Brain microvascular endothelial cell (primary cell): ENCODE results near the gene RBM38.
"Not testable (repeated sequence)": the region's sequence is repeated elsewhere in the genome, so short reads cannot be mapped to it uniquely, and the experiment has no call there.

Experiments
- DNase-seq: peaks from one replicate; pipeline ENCODE4 v3.0.0-alpha.2; 2020
- H3K27ac ChIP-seq: fragments of 250-450 bp; sonication (Bioruptor Pico); 2 replicates; pipeline ENCODE4 v1.5.1; 2020; ENCODE audit warnings: mild to moderate bottlenecking, moderate library complexity
- H3K27me3 ChIP-seq: fragments of 250-450 bp; sonication (Bioruptor Pico); replicated peaks from 2 replicates; pipeline ENCODE4 v1.5.1; 2020; ENCODE audit warnings: mild to moderate bottlenecking
- H3K36me3 ChIP-seq: fragments of 250-450 bp; sonication (Bioruptor Pico); replicated peaks from 2 replicates; pipeline ENCODE4 v1.5.1; 2020; ENCODE audit warnings: mild to moderate bottlenecking
- H3K4me3 ChIP-seq: 2 replicates; pipeline ENCODE4 v1.5.1; 2011; ENCODE audit warnings: low read depth, mild to moderate bottlenecking, control low read depth, low read length, moderate library complexity
- CTCF ChIP-seq: IDR thresholded peaks from 2 replicates; pipeline ENCODE4 v1.5.1; 2011; ENCODE audit warnings: low read depth, mild to moderate bottlenecking, moderate library complexity, low read length, control low read depth, inconsistent platforms; ENCODE audit errors: missing control alignments
- in situ Hi-C: cut with HindIII; loops from 2 replicates; pipeline ENCODE4 v1.10.0; 2017; ENCODE audit warnings: low sequenced_read_pairs, low pct_ligation_motif_present

The RBM38 gene

GRCh38 chr20:57415771-57416170 lies 24.6 kb downstream of the RBM38 start:
- Histone ChIP-seq H3K27ac (no peak overlapping the region), H3K36me3 (no peaks in the 10 kb centered on the region), H3K27me3 (peaks cover 4% of the 10 kb centered on the region), H3K4me3 (no peak overlapping the region)
- DNase-seq, result no peak
- in situ Hi-C loops, result no loop called here
- no peak for TF ChIP-seq CTCF

- no peak overlapping the region for H3K4me3 ChIP-seq
- no peak overlapping the region for H3K27ac ChIP-seq
- in situ Hi-C loops, result no loop called here
- DNase-seq, result no peak
- TF ChIP-seq CTCF, result no peak
- no peaks in the 10 kb centered on the region for H3K36me3 ChIP-seq
- H3K27me3 ChIP-seq, result peaks cover 8% of the 10 kb centered on the region
These were observed 25.3 kb downstream of the RBM38 start for GRCh38 chr20:57416296-57417022.

DNA sequence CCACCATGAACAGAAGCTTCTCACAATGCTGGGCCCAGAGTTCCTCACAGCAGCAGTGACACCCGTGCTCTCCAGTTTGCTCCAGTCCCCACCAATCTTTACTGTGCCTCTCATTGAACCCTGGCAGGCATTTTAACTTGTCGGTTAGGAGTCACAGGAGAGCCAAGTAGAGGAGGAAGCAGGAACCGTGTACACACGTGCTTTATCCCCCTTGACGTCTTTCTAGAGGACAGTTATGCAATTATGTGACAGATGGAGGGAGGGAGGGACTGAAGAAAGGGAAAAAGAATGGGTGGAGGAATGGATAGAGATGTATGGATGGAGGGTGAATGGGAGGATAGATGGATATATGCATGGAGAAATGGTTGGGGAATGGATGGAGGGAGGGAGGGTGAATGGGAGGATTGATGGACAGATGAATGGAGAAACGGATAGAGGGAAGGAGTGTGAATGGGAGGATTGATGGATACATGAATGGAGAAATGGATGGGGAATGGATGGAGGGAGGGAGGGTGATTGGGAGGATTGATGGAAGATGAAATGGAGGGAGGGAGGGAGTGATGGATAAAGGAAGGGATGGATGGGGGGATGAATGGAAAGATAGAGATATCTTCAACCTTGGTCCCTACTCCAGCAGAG lies 26.0 kb downstream of the RBM38 start:
- no peak for TF ChIP-seq CTCF
- H3K27ac ChIP-seq, result no peak overlapping the region
- H3K36me3 ChIP-seq, result no peaks in the 10 kb centered on the region
- peaks cover 11% of the 10 kb centered on the region for H3K27me3 ChIP-seq
- no peak overlapping the region for H3K4me3 ChIP-seq
- in situ Hi-C loops, result no loop called here
- no peak for DNase-seq

- H3K36me3 ChIP-seq, result no peaks in the 10 kb centered on the region
- H3K27me3 ChIP-seq, result peaks cover 11% of the 10 kb centered on the region
- in situ Hi-C loops, result no loop called here
- H3K27ac ChIP-seq, result no peak overlapping the region
- no peak overlapping the region for H3K4me3 ChIP-seq
- no peak for TF ChIP-seq CTCF
- no peak for DNase-seq
These were observed 26.9 kb downstream of the RBM38 start for GRCh38 chr20:57417830-57418780.

DNA sequence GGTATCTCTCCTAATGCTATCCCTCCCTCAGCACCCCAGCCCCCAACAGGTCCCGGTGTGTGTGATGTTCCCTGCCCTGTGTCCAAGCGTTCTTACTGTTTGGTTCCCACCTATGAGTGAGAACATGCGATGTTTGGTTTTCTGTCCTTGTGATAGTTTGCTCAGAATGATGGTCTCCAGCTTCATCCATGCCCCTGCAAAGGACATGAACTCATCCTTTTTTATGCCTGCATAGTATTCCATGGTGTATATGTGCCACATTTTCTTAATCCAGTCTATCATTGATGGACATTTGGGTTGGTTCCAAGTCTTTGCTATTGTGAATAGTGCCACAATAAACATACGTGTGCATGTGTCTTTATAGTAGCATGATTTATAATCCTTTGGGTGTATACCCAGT lies 28.3 kb downstream of the RBM38 start:
- DNase-seq, in situ Hi-C loops, H3K27ac ChIP-seq, H3K36me3 ChIP-seq, H3K4me3 ChIP-seq: not testable (repeated sequence)
- peaks cover 11% of the 10 kb centered on the region for H3K27me3 ChIP-seq
